Neuronal stem cell (in vitro differentiated cells): ENCODE measurements around the gene EDRF1.

Source experiments
- DNase-seq: peaks from one replicate; pipeline ENCODE4 v3.0.0-alpha.2; 2013; ENCODE audit warnings: low spot score
- H2AFZ ChIP-seq: one replicate; pipeline ENCODE4 v1.6.1; 2013; ENCODE audit warnings: mild to moderate bottlenecking, low read length, inconsistent platforms
- H2AK5ac ChIP-seq: 2 replicates; pipeline ENCODE4 v1.6.1; 2013; ENCODE audit warnings: low read depth, mild to moderate bottlenecking, inconsistent platforms, low read length, moderate library complexity, mixed read lengths
- H2BK120ac ChIP-seq: 2 replicates; pipeline ENCODE4 v1.6.1; 2013; ENCODE audit warnings: low read depth, mild to moderate bottlenecking, inconsistent platforms, low read length, moderate library complexity, mixed read lengths
- H2BK12ac ChIP-seq: one replicate; pipeline ENCODE4 v1.6.1; 2013; ENCODE audit warnings: low read length, inconsistent platforms
- H2BK15ac ChIP-seq: 2 replicates; pipeline ENCODE4 v1.6.1; 2013; ENCODE audit warnings: mild to moderate bottlenecking, low read length, inconsistent platforms, mixed read lengths
- H2BK5ac ChIP-seq: one replicate; pipeline ENCODE4 v1.6.1; 2013; ENCODE audit warnings: inconsistent platforms, mild to moderate bottlenecking, low read length, moderate library complexity
- H3K14ac ChIP-seq: one replicate; pipeline ENCODE4 v1.6.1; 2013; ENCODE audit warnings: low read length, inconsistent platforms
- H3K18ac ChIP-seq: 2 replicates; pipeline ENCODE4 v1.6.1; 2013; ENCODE audit warnings: low read length, inconsistent platforms
- H3K23ac ChIP-seq: 2 replicates; pipeline ENCODE4 v1.6.1; 2013; ENCODE audit warnings: low read depth, mild to moderate bottlenecking, mixed read lengths, low read length, inconsistent platforms; ENCODE audit not compliant: poor library complexity
- H3K27ac ChIP-seq: replicated peaks from 3 replicates; pipeline ENCODE4 v1.5.1; 2013; ENCODE audit warnings: low read length, inconsistent platforms
- H3K27me3 ChIP-seq, 3 experiments: 2 replicates each; pipeline ENCODE4 v1.6.1; 2013; ENCODE audit warnings: low read length in 3 of 3, mild to moderate bottlenecking in 2 of 3, inconsistent platforms in 1 of 3, low read depth in 1 of 3, mixed read lengths in 1 of 3, moderate library complexity in 1 of 3; ENCODE audit not compliant: control insufficient read depth in 3 of 3, insufficient read depth in 3 of 3
- H3K36me3 ChIP-seq, 2 donors: replicated peaks in 1 of 2; 2 replicates each; pipeline ENCODE4 v1.6.1; 2013; ENCODE audit warnings: low read length in 2 of 2; ENCODE audit not compliant: control insufficient read depth in 2 of 2, insufficient read depth in 2 of 2
- H3K4ac ChIP-seq: 2 replicates; pipeline ENCODE4 v1.6.1; 2013; ENCODE audit warnings: inconsistent platforms, mild to moderate bottlenecking, low read length, moderate library complexity
- H3K4me1 ChIP-seq, 2 donors: 1 replicate in 1 of 2; 2 replicates in 1 of 2; pipeline ENCODE4 v1.6.1; 2013; ENCODE audit warnings: low read length in 2 of 2, low read depth in 1 of 2; ENCODE audit not compliant: control insufficient read depth in 2 of 2, insufficient read depth in 1 of 2
- H3K4me2 ChIP-seq: one replicate; pipeline ENCODE4 v1.6.1; 2013; ENCODE audit warnings: mild to moderate bottlenecking, low read length, inconsistent platforms; ENCODE audit not compliant: insufficient read depth, poor library complexity, severe bottlenecking
- H3K4me3 ChIP-seq, 2 donors: 2 replicates each; pipeline ENCODE4 v1.5.1; 2013; ENCODE audit warnings: low read length in 2 of 2, mild to moderate bottlenecking in 2 of 2, inconsistent platforms in 1 of 2, moderate library complexity in 1 of 2
- H3K79me1 ChIP-seq: one replicate; pipeline ENCODE4 v1.6.1; 2013; ENCODE audit warnings: low read depth, mild to moderate bottlenecking, inconsistent platforms, low read length, moderate library complexity
- H3K9ac ChIP-seq: one replicate; pipeline ENCODE4 v1.6.1; 2013; ENCODE audit warnings: mild to moderate bottlenecking, low read depth, low read length, inconsistent platforms; ENCODE audit not compliant: poor library complexity
- H3K9me3 ChIP-seq, 2 donors: replicated peaks in 1 of 2; 2 replicates each; pipeline versions ENCODE3 to v1.6.1; 2013; ENCODE audit warnings: low read length in 2 of 2, mild to moderate bottlenecking in 2 of 2, inconsistent platforms in 1 of 2, low read depth in 1 of 2, mixed read lengths in 1 of 2, moderate library complexity in 1 of 2; ENCODE audit not compliant: control insufficient read depth in 2 of 2, insufficient read depth in 1 of 2
- H4K8ac ChIP-seq: one replicate; pipeline ENCODE4 v1.6.1; 2013; ENCODE audit warnings: low read depth, mild to moderate bottlenecking, inconsistent platforms, low read length, moderate library complexity
- H4K91ac ChIP-seq: one replicate; pipeline ENCODE4 v1.6.1; 2013; ENCODE audit warnings: low read length, low read depth, mild to moderate bottlenecking, inconsistent platforms; ENCODE audit not compliant: poor library complexity
- WGBS, 2 donors: extraction: QIAGEN DNeasy Blood & Tissue Kit; methylation state at CpG; one replicate each; pipeline ENCODE4 v1.1.7; 2013; ENCODE audit warnings: missing lambda C conversion rate in 2 of 2, mixed read lengths in 1 of 2; ENCODE audit not compliant: insufficient read length in 2 of 2, insufficient replicate concordance in 1 of 2; ENCODE audit errors: extremely low coverage in 2 of 2; 5-methylcytosine and 5-hydroxymethylcytosine counted together

EDRF1 gene

DNA sequence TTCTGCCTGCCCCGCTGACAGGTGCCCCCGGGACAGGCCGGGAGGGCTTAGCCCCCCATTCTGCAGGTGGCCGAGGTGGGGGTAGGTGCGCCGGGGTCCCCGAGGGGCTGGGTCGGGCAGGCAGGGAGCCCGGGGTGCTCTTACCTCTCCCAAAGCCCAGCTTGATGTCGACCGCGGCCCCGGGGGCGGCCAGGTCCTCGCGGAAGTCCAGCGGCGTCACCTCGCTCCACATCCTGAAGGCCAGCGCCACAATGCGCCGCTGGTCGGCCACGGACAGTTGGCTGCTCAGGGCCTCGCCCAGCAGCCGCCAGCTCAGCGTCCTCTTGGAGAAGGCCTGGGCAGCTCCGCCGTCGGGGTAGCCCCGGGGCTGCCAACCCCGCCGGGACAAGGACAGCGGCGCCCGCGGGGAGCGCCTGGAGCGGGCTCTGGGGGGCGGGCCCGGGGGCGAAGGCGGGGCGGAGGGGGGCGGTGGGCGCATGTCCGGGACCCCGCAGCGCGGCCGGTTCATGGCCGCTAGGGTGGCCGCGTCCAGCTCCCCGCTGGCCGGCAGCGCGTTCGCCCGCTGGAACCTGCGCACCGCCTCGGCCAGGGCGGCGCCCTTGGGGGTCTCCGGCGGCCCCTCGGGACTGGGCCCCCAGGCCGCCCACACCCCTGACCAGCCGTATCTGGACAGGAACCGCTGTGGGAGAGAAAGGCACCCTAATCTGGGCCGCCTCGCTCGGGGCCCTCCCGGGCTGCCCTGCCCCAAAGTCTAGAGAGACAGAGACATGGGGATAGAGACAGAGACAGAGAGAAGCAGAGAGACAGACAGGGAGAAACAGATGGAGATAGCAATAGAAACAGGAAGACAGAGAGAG is 54.4 kb downstream of the EDRF1 start:
- Histone ChIP-seq H3K14ac (peak overlapping the region; percentile 38), H2BK5ac (no peak overlapping the region), H3K4ac (no peak overlapping the region), H2BK12ac (no peak overlapping the region), H3K23ac (peak overlapping the region; percentile 19), H3K18ac (no peak overlapping the region), H3K9me3 (no peaks in the 10 kb centered on the region), H3K27ac (no peak overlapping the region), H2BK15ac (no peak overlapping the region), H3K4me2 (no peak overlapping the region), H4K8ac (no peak overlapping the region), H2AK5ac (peak overlapping the region; percentile 43), H3K9ac (no peak overlapping the region), H3K4me3 (no peak overlapping the region), H3K36me3 (peaks cover 0 to 4% of the 10 kb centered on the region in 2 donors), H3K27me3 (no peaks in the 10 kb centered on the region), H2BK120ac (no peak overlapping the region), H2AFZ (no peak overlapping the region), H3K79me1 (peaks cover 2% of the 10 kb centered on the region), H4K91ac (no peak overlapping the region), H3K4me1 (no peaks in the 10 kb centered on the region)
- DNase-seq, result no peak
- WGBS, 2 donors, result no CpG with 5 or more reads among the region's 75 CpGs

DNA sequence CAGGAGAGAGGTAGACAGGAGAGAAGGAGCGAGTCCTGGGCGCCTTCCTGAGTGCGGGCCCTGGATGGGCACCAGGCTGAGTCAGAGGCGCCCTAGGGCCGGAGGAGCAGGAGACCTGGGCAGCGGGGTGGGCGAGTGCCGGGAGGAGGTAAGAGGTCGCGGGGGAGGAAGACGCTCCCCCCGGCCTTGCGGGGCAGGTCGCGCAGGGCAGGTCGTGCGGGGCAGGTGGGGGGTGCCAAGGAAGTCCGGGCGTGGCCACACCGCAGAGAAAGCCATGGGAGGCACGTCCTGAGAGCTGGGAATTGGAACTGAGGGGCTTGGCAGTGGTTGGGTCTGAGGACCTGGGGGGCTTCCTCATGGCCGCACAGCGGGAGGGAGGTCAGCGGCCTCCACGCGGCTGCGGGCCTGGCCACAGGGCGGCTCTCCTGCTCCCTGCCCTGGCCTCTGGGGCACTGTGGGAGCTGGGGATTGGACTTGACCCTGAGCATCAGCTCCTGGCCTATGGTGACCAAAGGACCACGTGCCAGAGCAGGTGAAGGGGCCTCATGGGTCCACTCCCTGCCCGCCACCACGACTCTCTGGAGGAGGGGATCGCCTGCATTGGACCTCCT is 55.2 kb downstream of the EDRF1 start:
- H2BK15ac ChIP-seq, result peak overlapping the region; percentile 49
- WGBS, 2 donors, result no CpG with 5 or more reads among the region's 32 CpGs
- H2BK120ac ChIP-seq, result no peak overlapping the region
- no peak overlapping the region for H3K27ac ChIP-seq
- H4K8ac ChIP-seq, result peak overlapping the region; percentile 65
- no peak overlapping the region for H3K9ac ChIP-seq
- H3K18ac ChIP-seq, result peak overlapping the region; percentile 17
- H4K91ac ChIP-seq, result no peak overlapping the region
- H2BK12ac ChIP-seq, result no peak overlapping the region
- no peaks in the 10 kb centered on the region for H3K4me1 ChIP-seq
- H2BK5ac ChIP-seq, result no peak overlapping the region
- peaks cover 2% of the 10 kb centered on the region for H3K79me1 ChIP-seq
- H3K4ac ChIP-seq, result no peak overlapping the region
- no peak overlapping the region for H3K4me3 ChIP-seq
- H2AK5ac ChIP-seq, result peak overlapping the region; percentile 18
- no peaks in the 10 kb centered on the region for H3K36me3 ChIP-seq
- H3K9me3 ChIP-seq, result no peaks in the 10 kb centered on the region
- H2AFZ ChIP-seq, result no peak overlapping the region
- no peak overlapping the region for H3K23ac ChIP-seq
- DNase-seq, result no peak
- no peaks in the 10 kb centered on the region for H3K27me3 ChIP-seq
- H3K14ac ChIP-seq, result peak overlapping the region; percentile 38
- no peak overlapping the region for H3K4me2 ChIP-seq

DNA sequence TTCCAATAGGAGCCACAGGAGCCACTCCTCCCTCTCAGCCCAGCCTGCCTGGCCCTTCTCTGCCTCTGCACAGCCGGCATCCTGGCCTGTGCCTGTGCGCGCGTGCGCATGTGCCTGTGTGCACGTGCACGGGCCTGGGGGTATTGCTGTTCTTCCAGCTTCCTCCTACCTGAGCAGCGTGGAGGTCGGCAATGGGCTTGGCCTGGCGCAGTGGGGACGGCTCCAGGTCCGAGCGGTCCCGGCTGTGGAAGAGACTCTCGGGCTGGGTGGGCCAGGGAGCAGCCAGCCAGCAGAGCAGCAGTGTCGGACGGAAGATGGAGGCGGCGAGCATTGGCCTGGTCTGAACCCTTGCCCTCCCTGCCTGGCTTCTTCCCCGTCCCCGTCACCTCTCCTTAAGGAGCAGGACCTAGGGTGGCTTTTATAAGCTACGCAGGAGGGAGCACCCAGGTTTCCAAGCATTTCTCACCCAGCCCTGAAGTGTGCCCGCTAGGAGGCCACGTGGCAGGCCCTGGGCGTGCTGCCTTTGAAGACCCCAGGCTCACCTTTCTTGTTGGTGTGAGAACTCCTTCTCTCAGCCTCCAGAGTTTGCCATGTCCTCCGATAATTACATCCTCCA is 56.1 kb downstream of the EDRF1 start, which contains the start of gene MMP21:
Gene MMP21, minus strand, starts transcription at position 331 of the 616 bp plus-strand sequence. Its CDS starts 0 bp downstream, at position 331.
- H2BK15ac ChIP-seq, result peak within 1 kb of the TSS; percentile 52
- H3K4ac ChIP-seq, result peak within 1 kb of the TSS; percentile 66
- no peak within 1 kb of the TSS for H4K91ac ChIP-seq
- H4K8ac ChIP-seq, result peak within 1 kb of the TSS; percentile 65
- H3K4me3 ChIP-seq, result no peak within 1 kb of the TSS
- H3K4me1 ChIP-seq, result no peaks in the 10 kb centered on the region
- H3K9ac ChIP-seq, result peak within 1 kb of the TSS; percentile 67
- H3K4me2 ChIP-seq, result no peak within 1 kb of the TSS
- H2AK5ac ChIP-seq, result peak within 1 kb of the TSS; percentile 61
- no peak for DNase-seq
- no peaks in the 10 kb centered on the region for H3K27me3 ChIP-seq
- H2BK5ac ChIP-seq, result peak within 1 kb of the TSS; percentile 80
- no peak within 1 kb of the TSS for H2BK120ac ChIP-seq
- H3K79me1 ChIP-seq, result peaks cover 2% of the 10 kb centered on the region
- H2AFZ ChIP-seq, result peak within 1 kb of the TSS; percentile 45
- peaks cover 0 to 3% of the 10 kb centered on the region in 2 donors for H3K9me3 ChIP-seq
- H3K36me3 ChIP-seq, result no peaks in the 10 kb centered on the region
- H3K27ac ChIP-seq, result no peak within 1 kb of the TSS
- H2BK12ac ChIP-seq, result peak within 1 kb of the TSS; percentile 2
- WGBS, 2 donors, result no CpG with 5 or more reads among the region's 26 CpGs
- H3K18ac ChIP-seq, result peak within 1 kb of the TSS; percentile 85
- H3K23ac ChIP-seq, result no peak within 1 kb of the TSS
- H3K14ac ChIP-seq, result peak within 1 kb of the TSS; percentile 94

- no CpG with 5 or more reads among the region's 9 CpGs for WGBS, 2 donors
- peaks cover 0 to 3% of the 10 kb centered on the region in 2 donors for H3K9me3 ChIP-seq
- H2BK12ac ChIP-seq, result no peak overlapping the region
- peak overlapping the region; percentile 9 for H2BK15ac ChIP-seq
- H3K4me2 ChIP-seq, result no peak overlapping the region
- no peak overlapping the region for H2BK120ac ChIP-seq
- no peak overlapping the region for H2BK5ac ChIP-seq
- H4K91ac ChIP-seq, result no peak overlapping the region
- H3K18ac ChIP-seq, result peak overlapping the region; percentile 39
- no peak for DNase-seq
- H3K36me3 ChIP-seq, result no peaks in the 10 kb centered on the region
- no peak overlapping the region for H2AFZ ChIP-seq
- peaks cover 2% of the 10 kb centered on the region for H3K79me1 ChIP-seq
- no peak overlapping the region for H3K9ac ChIP-seq
- H3K4ac ChIP-seq, result no peak overlapping the region
- no peak overlapping the region for H4K8ac ChIP-seq
- no peak overlapping the region for H2AK5ac ChIP-seq
- no peak overlapping the region for H3K27ac ChIP-seq
- peaks cover 0 to 5% of the 10 kb centered on the region in 2 donors for H3K4me1 ChIP-seq
- H3K23ac ChIP-seq, result no peak overlapping the region
- peak overlapping the region; percentile 25 for H3K14ac ChIP-seq
- H3K27me3 ChIP-seq, result no peaks in the 10 kb centered on the region
- no peak overlapping the region for H3K4me3 ChIP-seq
These were observed 58.3 kb downstream of the EDRF1 start for GRCh38 chr10:125777806-125778205.
